ENCODE data around the gene CALHM3. TPM values are rescaled to one million over a fixed set of nuclear protein-coding genes. Genes with fewer than 3 reads are reported as not detected.

The CALHM3 gene
- total RNA-seq, 1 donor from 2014 or later: not detected

GRCh38 chr10:103448746-103449145 is 30.3 kb downstream of the CALHM3 start:
- Histone ChIP-seq H3K9me3 (no peaks in the 10 kb centered on the region), H3K36me3 (peaks cover 0 to 52% of the 10 kb centered on the region in 2 donors), H3K27ac (peak overlapping the region; percentile 89), H3K4me1 (peaks cover 79% of the 10 kb centered on the region), H3K4me3 (peak overlapping the region; percentile 71 to 76), H3K27me3 (no peaks in the 10 kb centered on the region)
- intact Hi-C loops (cut with DNase I): no loop called here
- TF ChIP-seq CTCF (IDR thresholded peaks at IDR 0.05) (no peak), POLR2AphosphoS5 (IDR thresholded peaks at IDR 0.05; ENCODE audit: insufficient read depth in 1 of 2, low read depth in 1 of 2) (peak; percentile 42 to 46), POLR2A (IDR thresholded peaks at IDR 0.05) (peak in 1 of 2 donors; percentile 24)
- DNase-seq (ENCODE audit: extremely low spot score in 2 of 2): peak in 1 of 2 donors; percentile 94

DNA sequence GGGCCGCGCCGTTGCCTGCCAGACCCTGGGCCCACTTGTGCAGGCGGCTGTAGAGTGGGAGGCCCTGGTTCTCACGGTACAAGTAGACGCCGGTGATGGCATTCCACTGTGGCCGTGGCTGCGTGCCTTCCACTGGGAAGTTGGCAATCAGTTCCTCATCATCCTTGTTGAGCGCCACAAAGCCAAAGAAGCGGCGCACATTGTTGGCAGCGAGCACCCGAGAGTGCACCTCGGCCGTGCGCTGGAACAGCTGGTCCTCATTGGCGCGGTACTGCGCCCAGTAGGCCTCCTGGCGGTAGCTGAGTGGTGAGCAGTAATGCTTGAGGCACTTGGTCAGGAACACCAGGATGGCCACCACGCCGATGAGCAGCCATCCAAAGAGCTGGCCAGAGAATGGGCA is 31.9 kb downstream of the CALHM3 start:
- no peak for DNase-seq (ENCODE audit: extremely low spot score in 2 of 2)
- TF ChIP-seq CTCF (IDR thresholded peaks at IDR 0.05): no peak
- no peak for TF ChIP-seq POLR2AphosphoS5 (IDR thresholded peaks at IDR 0.05; ENCODE audit: insufficient read depth in 1 of 2, low read depth in 1 of 2)
- no peak for TF ChIP-seq POLR2A (IDR thresholded peaks at IDR 0.05)
- H3K4me3 ChIP-seq: peak overlapping the region in 1 of 2 donors; percentile 6
- no peaks in the 10 kb centered on the region for H3K27me3 ChIP-seq
- H3K36me3 ChIP-seq: peaks cover 0 to 67% of the 10 kb centered on the region in 2 donors
- H3K4me1 ChIP-seq: peaks cover 77% of the 10 kb centered on the region
- H3K27ac ChIP-seq: peak overlapping the region; percentile 89
- no peaks in the 10 kb centered on the region for H3K9me3 ChIP-seq
- intact Hi-C loops (cut with DNase I): no loop called here

- Histone ChIP-seq H3K4me3 (peak overlapping the region in 1 of 2 donors; percentile 6), H3K4me1 (peaks cover 87% of the 10 kb centered on the region), H3K27ac (peak overlapping the region; percentile 89), H3K27me3 (no peaks in the 10 kb centered on the region), H3K36me3 (peaks cover 0 to 68% of the 10 kb centered on the region in 2 donors), H3K9me3 (no peaks in the 10 kb centered on the region)
- DNase-seq (ENCODE audit: extremely low spot score in 2 of 2): peak in 1 of 2 donors; percentile 97
- intact Hi-C loops (cut with DNase I): no loop called here
- TF ChIP-seq POLR2AphosphoS5 (IDR thresholded peaks at IDR 0.05; ENCODE audit: insufficient read depth in 1 of 2, low read depth in 1 of 2) (peak; percentile 73 to 83), CTCF (IDR thresholded peaks at IDR 0.05) (no peak)
Measured at GRCh38 chr10:103445767-103446567, 33.1 kb downstream of the CALHM3 start.

DNA sequence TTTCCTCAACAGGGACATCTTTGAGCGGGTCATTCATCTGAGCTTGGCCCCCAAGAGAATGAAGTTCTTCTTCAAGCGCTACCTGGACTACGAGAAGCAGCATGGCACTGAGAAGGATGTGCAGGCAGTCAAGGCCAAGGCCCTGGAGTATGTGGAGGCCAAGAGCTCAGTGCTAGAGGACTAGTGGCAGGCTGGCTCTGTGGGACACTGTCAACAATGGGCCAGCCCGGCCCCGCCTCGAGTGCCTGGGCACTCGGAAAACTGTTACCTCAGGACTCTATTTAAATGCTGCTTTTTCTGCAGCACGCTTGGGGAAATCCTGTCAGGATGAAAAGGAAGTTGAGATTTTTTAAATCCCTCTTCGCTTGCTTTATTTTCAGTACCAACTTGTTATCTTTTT is 33.7 kb downstream of the CALHM3 start:
- Histone ChIP-seq H3K27me3 (no peaks in the 10 kb centered on the region), H3K4me1 (peaks cover 81% of the 10 kb centered on the region), H3K27ac (peak overlapping the region; percentile 89), H3K4me3 (no peak overlapping the region), H3K36me3 (peaks cover 0 to 74% of the 10 kb centered on the region in 2 donors), H3K9me3 (no peaks in the 10 kb centered on the region)
- intact Hi-C loops (cut with DNase I): no loop called here
- TF ChIP-seq CTCF (IDR thresholded peaks at IDR 0.05) (no peak), POLR2AphosphoS5 (IDR thresholded peaks at IDR 0.05; ENCODE audit: insufficient read depth in 1 of 2, low read depth in 1 of 2) (no peak), POLR2A (IDR thresholded peaks at IDR 0.05) (no peak)
- no peak for DNase-seq (ENCODE audit: extremely low spot score in 2 of 2)

DNA sequence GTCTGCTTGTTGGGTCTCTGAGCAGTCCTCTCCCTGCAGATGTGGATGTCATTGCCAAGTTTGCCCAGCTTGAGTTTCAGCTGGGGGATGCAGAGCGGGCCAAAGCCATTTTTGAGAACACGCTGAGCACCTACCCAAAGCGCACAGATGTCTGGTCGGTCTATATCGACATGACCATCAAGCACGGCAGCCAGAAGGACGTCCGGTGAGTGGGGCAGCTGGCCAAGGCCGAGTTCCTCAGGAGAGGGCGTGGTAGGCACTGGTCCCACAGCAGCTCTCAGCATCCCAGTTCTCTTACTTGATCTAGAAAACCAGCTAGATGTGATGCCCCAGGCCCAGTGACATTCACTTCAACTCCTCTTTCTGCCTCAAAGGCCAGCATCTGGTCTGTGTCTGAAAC is 34.6 kb downstream of the CALHM3 start:
- no peaks in the 10 kb centered on the region for H3K27me3 ChIP-seq
- TF ChIP-seq CTCF (IDR thresholded peaks at IDR 0.05) (no peak), POLR2AphosphoS5 (IDR thresholded peaks at IDR 0.05; ENCODE audit: insufficient read depth in 1 of 2, low read depth in 1 of 2) (no peak), POLR2A (IDR thresholded peaks at IDR 0.05) (no peak)
- H3K4me1 ChIP-seq: peaks cover 72% of the 10 kb centered on the region
- no peaks in the 10 kb centered on the region for H3K9me3 ChIP-seq
- H3K36me3 ChIP-seq: peaks cover 0 to 75% of the 10 kb centered on the region in 2 donors
- DNase-seq (ENCODE audit: extremely low spot score in 2 of 2): no peak
- H3K27ac ChIP-seq: peak overlapping the region; percentile 89
- intact Hi-C loops (cut with DNase I): no loop called here
- H3K4me3 ChIP-seq: no peak overlapping the region
